ENCODE data around the gene SYCE3.

SYCE3 gene

DNA sequence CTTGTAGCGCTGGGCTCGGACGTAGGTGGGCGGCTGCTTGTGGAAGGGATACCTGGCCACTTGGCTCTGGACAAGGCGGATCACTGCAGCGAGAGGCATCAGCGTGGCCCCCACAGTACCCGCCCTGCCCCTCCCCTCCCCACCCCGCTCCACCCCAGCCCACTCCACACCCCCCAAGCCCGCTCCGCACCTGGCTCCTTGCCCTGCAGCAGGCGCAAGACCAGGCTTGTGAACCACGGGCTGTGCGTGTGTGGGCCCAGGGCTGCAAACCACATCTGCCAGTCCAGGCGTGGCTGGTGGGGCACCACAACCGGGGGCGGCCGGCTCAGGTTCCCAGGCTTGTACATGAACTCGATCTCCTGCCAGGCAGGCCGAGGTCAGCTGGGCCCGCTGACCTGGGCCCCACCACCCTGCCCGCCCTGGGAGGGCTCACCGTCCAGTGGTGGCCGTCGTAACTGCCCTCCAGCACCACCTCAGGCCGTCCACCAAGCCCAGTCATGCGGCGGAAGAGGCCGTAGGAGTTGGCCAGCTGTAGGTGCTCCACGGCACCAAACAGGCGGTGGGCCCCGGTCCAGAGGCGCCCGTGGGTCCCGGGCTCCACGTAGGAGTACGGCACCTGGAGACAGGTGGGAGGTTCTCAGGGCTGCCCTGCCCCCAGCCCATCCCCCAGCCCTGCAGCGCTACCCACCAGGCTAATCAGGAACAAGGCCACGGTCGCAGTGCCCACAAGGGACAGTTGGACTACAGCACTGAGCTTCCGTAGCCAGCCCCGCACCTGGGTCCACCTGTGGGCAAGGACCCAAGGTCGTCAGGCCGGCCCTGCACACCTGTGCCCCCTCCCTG, 58.1 kb downstream of the SYCE3 start:
- H3K79me2 ChIP-seq (ENCODE audit: control insufficient read depth, insufficient read depth, low read length, poor library complexity): peaks cover 13% of the 10 kb centered on the region
- WGBS (ENCODE audit: extremely low coverage, insufficient coverage, insufficient read length): no CpG with 5 or more reads among the region's 44 CpGs

DNA sequence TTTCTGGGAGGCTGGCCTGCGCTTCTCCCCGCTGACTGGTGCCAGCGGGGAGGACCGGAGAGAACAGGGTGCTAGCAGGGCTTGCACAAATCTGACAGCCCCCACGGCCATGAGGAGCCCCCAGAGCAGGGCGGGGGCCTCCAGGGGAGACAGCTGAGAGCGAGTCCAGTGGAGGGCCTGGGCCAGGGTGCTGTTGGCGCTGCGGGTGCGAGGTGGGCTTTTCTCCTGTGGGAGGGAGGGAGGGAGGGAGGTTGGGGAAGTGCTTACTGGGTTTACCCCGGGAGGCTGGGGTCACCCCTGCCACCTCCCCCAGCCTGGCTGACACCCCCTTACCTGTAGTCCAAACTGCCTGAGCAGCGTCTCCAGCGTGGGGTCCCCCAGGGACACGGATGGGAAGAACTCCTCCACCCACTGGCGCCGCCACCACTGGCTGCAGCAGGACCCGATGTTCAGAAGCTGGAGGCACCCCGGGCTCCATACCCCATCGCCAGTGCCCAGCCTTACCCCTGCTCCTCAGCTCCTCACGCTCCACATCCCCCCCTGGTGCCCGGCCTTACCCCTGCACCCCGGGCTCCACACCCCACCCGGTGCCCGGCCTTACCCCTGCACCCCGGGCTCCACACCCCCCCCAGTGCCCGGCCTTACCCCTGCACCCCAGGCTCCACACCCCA, 59.1 kb downstream of the SYCE3 start:
- Histone ChIP-seq H3K4me3 (ENCODE audit: low read depth, low read length) (no peak overlapping the region), H4K91ac (ENCODE audit: low read depth, low read length) (no peak overlapping the region), H4K8ac (ENCODE audit: low read depth, low read length) (no peak overlapping the region), H3K4ac (ENCODE audit: low read depth, low read length) (no peak overlapping the region), H3K27ac (ENCODE audit: low read depth, low read length) (no peak overlapping the region), H3K36me3 (ENCODE audit: control insufficient read depth in 1 of 2, insufficient read depth in 2 of 2, low read length in 2 of 2) (peaks cover 36 to 37% of the 10 kb centered on the region in 2 experiments), H2BK5ac (ENCODE audit: low read depth, low read length, poor library complexity) (no peak overlapping the region), H3K4me1 (ENCODE audit: control insufficient read depth in 1 of 2, insufficient read depth in 2 of 2, low read length in 2 of 2) (peaks cover 6 to 12% of the 10 kb centered on the region in 2 experiments), H3K9ac (ENCODE audit: low read length) (no peak overlapping the region), H2BK120ac (ENCODE audit: insufficient read depth, low read length, poor library complexity) (no peak overlapping the region), H2BK12ac (ENCODE audit: low read length) (no peak overlapping the region), H3K14ac (ENCODE audit: low read length) (no peak overlapping the region), H3K4me2 (ENCODE audit: low read length) (no peak overlapping the region), H2AFZ (ENCODE audit: insufficient read depth, low read length, poor library complexity) (no peak overlapping the region), H2AK5ac (ENCODE audit: low read length) (no peak overlapping the region), H3K9me3 (ENCODE audit: insufficient read depth, low read depth, low read length) (no peaks in the 10 kb centered on the region), H3K79me2 (ENCODE audit: control insufficient read depth, insufficient read depth, low read length, poor library complexity) (peaks cover 13% of the 10 kb centered on the region), H3K23ac (ENCODE audit: low read length) (no peak overlapping the region), H3K18ac (ENCODE audit: low read length) (no peak overlapping the region), H3K79me1 (ENCODE audit: low read length) (peaks cover 8% of the 10 kb centered on the region), H4K12ac (ENCODE audit: low read depth, low read length) (no peak overlapping the region), H3K27me3 (ENCODE audit: insufficient read depth, low read length) (no peaks in the 10 kb centered on the region)
- DNase-seq: no peak
- WGBS (ENCODE audit: extremely low coverage, insufficient coverage, insufficient read length): no CpG with 5 or more reads among the region's 26 CpGs

More for the DNA sequence above, 58.1 kb downstream of the SYCE3 start:
- Histone ChIP-seq H3K4ac (ENCODE audit: low read depth, low read length) (no peak overlapping the region), H2BK120ac (ENCODE audit: insufficient read depth, low read length, poor library complexity) (no peak overlapping the region), H3K14ac (ENCODE audit: low read length) (no peak overlapping the region), H3K9me3 (ENCODE audit: insufficient read depth, low read depth, low read length) (no peaks in the 10 kb centered on the region), H4K12ac (ENCODE audit: low read depth, low read length) (no peak overlapping the region), H3K9ac (ENCODE audit: low read length) (no peak overlapping the region), H3K4me1 (ENCODE audit: control insufficient read depth in 1 of 2, insufficient read depth in 2 of 2, low read length in 2 of 2) (peaks cover 6 to 15% of the 10 kb centered on the region in 2 experiments), H3K36me3 (ENCODE audit: control insufficient read depth in 1 of 2, insufficient read depth in 2 of 2, low read length in 2 of 2) (peaks cover 36 to 37% of the 10 kb centered on the region in 2 experiments), H3K4me2 (ENCODE audit: low read length) (no peak overlapping the region), H2AK5ac (ENCODE audit: low read length) (no peak overlapping the region), H3K27me3 (ENCODE audit: insufficient read depth, low read length) (no peaks in the 10 kb centered on the region), H3K18ac (ENCODE audit: low read length) (no peak overlapping the region), H4K8ac (ENCODE audit: low read depth, low read length) (no peak overlapping the region), H2AFZ (ENCODE audit: insufficient read depth, low read length, poor library complexity) (no peak overlapping the region), H3K79me1 (ENCODE audit: low read length) (peaks cover 8% of the 10 kb centered on the region), H3K23ac (ENCODE audit: low read length) (no peak overlapping the region), H4K91ac (ENCODE audit: low read depth, low read length) (no peak overlapping the region), H2BK12ac (ENCODE audit: low read length) (no peak overlapping the region), H3K27ac (ENCODE audit: low read depth, low read length) (no peak overlapping the region), H3K4me3 (ENCODE audit: low read depth, low read length) (no peak overlapping the region), H2BK5ac (ENCODE audit: low read depth, low read length, poor library complexity) (no peak overlapping the region)
- DNase-seq: no peak

DNA sequence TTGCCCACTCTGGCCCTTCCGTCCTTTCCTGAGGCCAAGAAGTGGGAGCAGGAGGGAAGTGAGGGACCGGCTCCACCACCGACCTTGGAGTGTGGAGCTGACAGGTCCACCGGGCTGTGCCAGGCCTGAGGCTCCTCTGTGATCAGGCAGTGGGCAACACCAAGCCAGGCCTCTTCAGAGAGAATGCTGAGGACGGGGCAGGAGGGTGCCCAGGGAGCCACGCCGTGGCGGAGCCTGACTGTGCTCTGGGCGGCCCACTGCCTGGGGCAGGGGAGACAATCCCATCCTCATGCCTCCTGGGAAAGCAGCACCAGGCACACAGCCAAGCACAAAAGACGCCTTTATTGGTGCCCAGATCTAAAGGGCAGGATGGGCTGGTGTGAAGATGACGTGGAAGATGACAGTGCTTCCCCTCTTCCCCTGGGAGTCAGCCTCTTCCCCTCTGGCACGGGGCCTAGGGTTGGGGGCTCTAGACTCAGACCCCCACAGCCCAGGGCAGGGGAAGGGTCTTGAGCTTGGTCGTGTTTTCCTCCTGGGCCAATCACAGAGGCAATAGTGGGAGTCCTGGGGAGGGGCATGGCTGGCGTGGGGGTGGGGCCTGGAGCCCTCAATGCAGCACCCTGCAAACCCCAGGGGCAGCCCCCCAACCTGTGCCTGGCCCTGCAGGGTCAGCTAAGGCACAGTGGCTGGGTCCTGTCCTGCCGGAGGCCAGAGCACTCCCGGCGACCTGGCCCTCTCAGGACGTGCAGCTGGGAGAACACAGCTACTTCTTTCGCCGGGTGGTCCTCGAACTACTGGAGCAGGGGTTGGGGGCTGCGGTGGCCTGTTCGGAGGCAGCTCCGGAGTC, 59.9 kb downstream of the SYCE3 start:
- Histone ChIP-seq H3K36me3 (ENCODE audit: control insufficient read depth in 1 of 2, insufficient read depth in 2 of 2, low read length in 2 of 2) (peaks cover 36 to 37% of the 10 kb centered on the region in 2 experiments), H3K4ac (ENCODE audit: low read depth, low read length) (no peak overlapping the region), H3K4me1 (ENCODE audit: control insufficient read depth in 1 of 2, insufficient read depth in 2 of 2, low read length in 2 of 2) (peaks cover 8 to 13% of the 10 kb centered on the region in 2 experiments), H4K8ac (ENCODE audit: low read depth, low read length) (no peak overlapping the region), H2AFZ (ENCODE audit: insufficient read depth, low read length, poor library complexity) (no peak overlapping the region), H3K9ac (ENCODE audit: low read length) (no peak overlapping the region), H3K23ac (ENCODE audit: low read length) (no peak overlapping the region), H3K4me2 (ENCODE audit: low read length) (no peak overlapping the region), H3K4me3 (ENCODE audit: low read depth, low read length) (no peak overlapping the region), H3K27ac (ENCODE audit: low read depth, low read length) (no peak overlapping the region), H3K79me2 (ENCODE audit: control insufficient read depth, insufficient read depth, low read length, poor library complexity) (peaks cover 8% of the 10 kb centered on the region), H4K12ac (ENCODE audit: low read depth, low read length) (no peak overlapping the region), H3K9me3 (ENCODE audit: insufficient read depth, low read depth, low read length) (no peaks in the 10 kb centered on the region), H3K18ac (ENCODE audit: low read length) (no peak overlapping the region), H3K27me3 (ENCODE audit: insufficient read depth, low read length) (no peaks in the 10 kb centered on the region), H2BK12ac (ENCODE audit: low read length) (no peak overlapping the region), H3K79me1 (ENCODE audit: low read length) (peaks cover 5% of the 10 kb centered on the region), H3K14ac (ENCODE audit: low read length) (no peak overlapping the region), H2AK5ac (ENCODE audit: low read length) (no peak overlapping the region), H2BK120ac (ENCODE audit: insufficient read depth, low read length, poor library complexity) (no peak overlapping the region), H4K91ac (ENCODE audit: low read depth, low read length) (no peak overlapping the region), H2BK5ac (ENCODE audit: low read depth, low read length, poor library complexity) (no peak overlapping the region)
- DNase-seq: no peak
- no CpG with 5 or more reads among the region's 24 CpGs for WGBS (ENCODE audit: extremely low coverage, insufficient coverage, insufficient read length)

DNA sequence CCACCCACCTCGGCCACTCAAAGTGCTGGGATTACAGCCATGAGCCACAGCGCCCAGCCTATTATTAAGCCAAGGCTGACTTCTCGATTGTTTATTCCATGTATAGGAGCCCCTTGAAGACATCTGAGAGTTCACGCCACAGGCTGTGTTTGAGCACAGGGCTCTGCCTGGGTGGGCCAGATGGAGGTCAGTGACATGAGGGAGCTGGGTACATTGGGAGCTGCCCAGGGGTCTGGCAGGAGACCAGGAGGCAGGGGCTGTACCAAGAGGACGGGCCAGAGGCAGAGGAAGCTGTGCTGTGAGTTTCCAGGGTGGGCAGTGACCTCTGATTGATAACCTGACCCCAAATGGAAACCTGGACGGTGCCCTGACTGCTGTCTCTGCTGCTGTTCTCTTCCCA, 60.6 kb downstream of the SYCE3 start:
- H2BK120ac ChIP-seq (ENCODE audit: insufficient read depth, low read length, poor library complexity): no peak overlapping the region
- no peak overlapping the region for H2AK5ac ChIP-seq (ENCODE audit: low read length)
- H3K27ac ChIP-seq (ENCODE audit: low read depth, low read length): no peak overlapping the region
- H2BK5ac ChIP-seq (ENCODE audit: low read depth, low read length, poor library complexity): no peak overlapping the region
- H2AFZ ChIP-seq (ENCODE audit: insufficient read depth, low read length, poor library complexity): no peak overlapping the region
- no peak overlapping the region for H4K12ac ChIP-seq (ENCODE audit: low read depth, low read length)
- no peak overlapping the region for H3K4ac ChIP-seq (ENCODE audit: low read depth, low read length)
- H4K91ac ChIP-seq (ENCODE audit: low read depth, low read length): no peak overlapping the region
- peaks cover 2% of the 10 kb centered on the region for H3K79me1 ChIP-seq (ENCODE audit: low read length)
- no peak overlapping the region for H3K4me3 ChIP-seq (ENCODE audit: low read depth, low read length)
- no peak overlapping the region for H3K4me2 ChIP-seq (ENCODE audit: low read length)
- no CpG with 5 or more reads among the region's 6 CpGs for whole genome bisulfite sequencing (ENCODE audit: extremely low coverage, insufficient coverage, insufficient read length)
- peaks cover 4% of the 10 kb centered on the region for H3K79me2 ChIP-seq (ENCODE audit: control insufficient read depth, insufficient read depth, low read length, poor library complexity)
- H2BK12ac ChIP-seq (ENCODE audit: low read length): no peak overlapping the region
- peaks cover 9 to 16% of the 10 kb centered on the region in 2 experiments for H3K4me1 ChIP-seq (ENCODE audit: control insufficient read depth in 1 of 2, insufficient read depth in 2 of 2, low read length in 2 of 2)
- no peak overlapping the region for H3K18ac ChIP-seq (ENCODE audit: low read length)
- H3K23ac ChIP-seq (ENCODE audit: low read length): no peak overlapping the region
- no peaks in the 10 kb centered on the region for H3K9me3 ChIP-seq (ENCODE audit: insufficient read depth, low read depth, low read length)
- H3K36me3 ChIP-seq (ENCODE audit: control insufficient read depth in 1 of 2, insufficient read depth in 2 of 2, low read length in 2 of 2): peaks cover 36 to 37% of the 10 kb centered on the region in 2 experiments
- H4K8ac ChIP-seq (ENCODE audit: low read depth, low read length): no peak overlapping the region
- no peak overlapping the region for H3K14ac ChIP-seq (ENCODE audit: low read length)
- no peak for DNase-seq
- H3K9ac ChIP-seq (ENCODE audit: low read length): no peak overlapping the region
- no peaks in the 10 kb centered on the region for H3K27me3 ChIP-seq (ENCODE audit: insufficient read depth, low read length)

Data from trophoblast cell (in vitro differentiated cells and primary cell).